HG02678 (cell line): ENCODE results near the gene DET1.

Source experiments
- ATAC-seq: cut with Tn5 transposase; IDR thresholded peaks from one replicate; pipeline ENCODE4 v1.9.1; 2021; ENCODE audit warnings: mild to moderate bottlenecking, moderate library complexity; ENCODE audit not compliant: unreplicated experiment

DET1 gene

GRCh38 chr15:88467935-88468528, 78.4 kb downstream of the DET1 start:
- ATAC-seq, result no peak

- peak; percentile 86 for ATAC-seq
These were observed 79.2 kb downstream of the DET1 start, which contains the start of the genes MRPL46 and MRPS11 for GRCh38 chr15:88467073-88467934. TSS of gene MRPL46 (minus strand) at chr15:88467388. CDS start at chr15:88467377, 11 bp downstream. TSS of gene MRPS11 (plus strand) at chr15:88467708. CDS start at chr15:88467718, 10 bp downstream.

- ATAC-seq, result no peak
These were observed 80.8 kb downstream of the DET1 start for GRCh38 chr15:88465633-88466224.

- ATAC-seq, result no peak
These were observed 82.5 kb downstream of the DET1 start for GRCh38 chr15:88463870-88464532.
